SK-N-MC (cell line): ENCODE data around the gene KCTD16.

Experiments used
- EZH2 ChIP-seq: fragments of 200-600 bp; sonication (generic); IDR thresholded peaks from one replicate; pipeline ENCODE4 v1.6.1; 2017; ENCODE audit warnings: antibody characterized with exemption
- POLR2AphosphoS5 ChIP-seq: IDR thresholded peaks from 2 replicates; pipeline ENCODE4 v1.6.1; 2012; ENCODE audit warnings: mild to moderate bottlenecking, low read depth, low read length, borderline replicate concordance

- TF ChIP-seq EZH2 (no peak), POLR2AphosphoS5 (no peak)
Measured at GRCh38 chr5:144485540-144485939, 314.9 kb downstream of the KCTD16 start.
